Activated CD8-positive, alpha-beta memory T cell treated with anti-CD3 and anti-CD28 coated beads, Interleukin-2, amount 10 ng/mL, durations not matched to agents 7 days and 5 days (primary cell): ENCODE results near the gene NPAS3. TPM values are rescaled to one million over a fixed set of nuclear protein-coding genes. Genes with fewer than 3 reads are reported as not detected.

ENCODE experiments used
- ATAC-seq: fragments of 150-1000 bp; cut with Tn5 transposase; one replicate; pipeline ENCODE4 v1.10.0; 2021; ENCODE audit warnings: moderate library complexity
- CTCF ChIA-PET: fragments of 350-600 bp; sonication (Branson Sonifier 250); formaldehyde crosslinking; loops from one replicate; lab custom pipeline; 2021; ENCODE audit warnings: antibody characterized with exemption; lab: Charles Lee
- DNase-seq: peaks from one replicate; pipeline ENCODE4 v3.0.0-alpha.2; 2020
- H3K27ac Mint-ChIP-seq: one replicate; pipeline ENCODE4 v1.8.0; 2021; ENCODE audit warnings: mild to moderate bottlenecking, mixed read lengths
- H3K27me3 Mint-ChIP-seq: one replicate; pipeline ENCODE4 v1.8.0; 2021; ENCODE audit warnings: mixed read lengths
- H3K36me3 Mint-ChIP-seq: one replicate; pipeline ENCODE4 v1.8.0; 2021; ENCODE audit warnings: mild to moderate bottlenecking, mixed read lengths
- H3K4me1 Mint-ChIP-seq: one replicate; pipeline ENCODE4 v1.8.0; 2021; ENCODE audit warnings: mixed read lengths
- H3K4me3 Mint-ChIP-seq: one replicate; pipeline ENCODE4 v1.8.0; 2021; ENCODE audit warnings: mild to moderate bottlenecking, moderate library complexity, mixed read lengths
- H3K9me3 Mint-ChIP-seq: one replicate; pipeline ENCODE4 v1.8.0; 2022; ENCODE audit warnings: low read depth, mixed read lengths
- total RNA-seq, 2 experiments: library from RNA; stranded (reverse); gene quantifications; one replicate each; pipeline ENCODE4 v1.2.3, GENCODE V29; 2021

NPAS3 gene
- total RNA-seq, 2 experiments from 2014 or later = not detected

- Mint-ChIP-seq H3K27ac (no peak overlapping the region), H3K27me3 (no peaks in the 10 kb centered on the region), H3K4me1 (peaks cover 41% of the 10 kb centered on the region), H3K9me3 (no peaks in the 10 kb centered on the region), H3K4me3 (no peak overlapping the region), H3K36me3 (no peaks in the 10 kb centered on the region)
- ATAC-seq = peak; percentile 40
- peak; percentile 55 for DNase-seq
- CTCF ChIA-PET = interaction anchor here (0.7 to 3.7 kb wide), 9 partner anchors 11 to 389 kb away, joined by 3 to 25 read pairs (median 5); no protein-coding TSS in a partner anchor
Measured at GRCh38 chr14:33839193-33840076, 900.8 kb downstream of the NPAS3 start.

GRCh38 chr14:33840797-33841196 is 902.1 kb downstream of the NPAS3 start:
- Mint-ChIP-seq H3K36me3 (no peaks in the 10 kb centered on the region), H3K27ac (no peak overlapping the region), H3K4me3 (no peak overlapping the region), H3K27me3 (no peaks in the 10 kb centered on the region), H3K9me3 (no peaks in the 10 kb centered on the region), H3K4me1 (peaks cover 27% of the 10 kb centered on the region)
- CTCF ChIA-PET = interaction anchor here (0.9 to 2.6 kb wide), 7 partner anchors 9 to 387 kb away, joined by 3 to 25 read pairs (median 3); no protein-coding TSS in a partner anchor
- ATAC-seq = no peak
- no peak for DNase-seq

- peaks cover under 1% of the 10 kb centered on the region for H3K27me3 Mint-ChIP-seq
- no peaks in the 10 kb centered on the region for H3K36me3 Mint-ChIP-seq
- H3K4me1 Mint-ChIP-seq = peaks cover 14% of the 10 kb centered on the region
- no peak overlapping the region for H3K27ac Mint-ChIP-seq
- ATAC-seq (no peak), DNase-seq (no peak)
- CTCF ChIA-PET = interaction anchor here (1.2 to 2.6 kb wide), 2 partner anchors 256 kb away, joined by 3 to 25 read pairs; no protein-coding TSS in a partner anchor
- no peaks in the 10 kb centered on the region for H3K9me3 Mint-ChIP-seq
- H3K4me3 Mint-ChIP-seq = no peak overlapping the region
Measured at GRCh38 chr14:33842299-33842698, 903.6 kb downstream of the NPAS3 start.

GRCh38 chr14:33844118-33844517 is 905.4 kb downstream of the NPAS3 start:
- Mint-ChIP-seq H3K36me3 (no peaks in the 10 kb centered on the region), H3K9me3 (no peaks in the 10 kb centered on the region), H3K27me3 (peaks cover 2% of the 10 kb centered on the region), H3K27ac (no peak overlapping the region), H3K4me3 (no peak overlapping the region), H3K4me1 (peaks cover 2% of the 10 kb centered on the region)
- DNase-seq (no peak), ATAC-seq (no peak)
- CTCF ChIA-PET = interaction anchor here (2.0 kb wide), 1 partner anchor 9 kb away, joined by 5 read pairs; no protein-coding TSS in a partner anchor

GRCh38 chr14:33846100-33846824 is 907.6 kb downstream of the NPAS3 start:
- CTCF ChIA-PET = interaction anchor here (1.5 kb wide), 1 partner anchor 9 kb away, joined by 3 read pairs; no protein-coding TSS in a partner anchor
- DNase-seq (no peak), ATAC-seq (no peak)
- no peaks in the 10 kb centered on the region for H3K36me3 Mint-ChIP-seq
- peaks cover 1% of the 10 kb centered on the region for H3K4me1 Mint-ChIP-seq
- H3K9me3 Mint-ChIP-seq = no peaks in the 10 kb centered on the region
- H3K27me3 Mint-ChIP-seq = peaks cover 2% of the 10 kb centered on the region
- no peak overlapping the region for H3K4me3 Mint-ChIP-seq
- H3K27ac Mint-ChIP-seq = no peak overlapping the region

GRCh38 chr14:33847066-33847465 is 908.4 kb downstream of the NPAS3 start:
- CTCF ChIA-PET = interaction anchor here (1.5 kb wide), 1 partner anchor 8 kb away, joined by 3 read pairs; no protein-coding TSS in a partner anchor
- peaks cover 1% of the 10 kb centered on the region for H3K4me1 Mint-ChIP-seq
- no peaks in the 10 kb centered on the region for H3K9me3 Mint-ChIP-seq
- peaks cover 2% of the 10 kb centered on the region for H3K27me3 Mint-ChIP-seq
- no peaks in the 10 kb centered on the region for H3K36me3 Mint-ChIP-seq
- DNase-seq (no peak), ATAC-seq (no peak)
- no peak overlapping the region for H3K27ac Mint-ChIP-seq
- H3K4me3 Mint-ChIP-seq = no peak overlapping the region

- H3K4me3 Mint-ChIP-seq = no peak overlapping the region
- H3K27me3 Mint-ChIP-seq = peaks cover 2% of the 10 kb centered on the region
- DNase-seq (no peak), ATAC-seq (no peak)
- CTCF ChIA-PET = interaction anchor here (1.1 kb wide), 1 partner anchor 32 kb away, joined by 3 read pairs; no protein-coding TSS in a partner anchor
- no peak overlapping the region for H3K27ac Mint-ChIP-seq
- no peaks in the 10 kb centered on the region for H3K36me3 Mint-ChIP-seq
- no peaks in the 10 kb centered on the region for H3K9me3 Mint-ChIP-seq
- peaks cover 1% of the 10 kb centered on the region for H3K4me1 Mint-ChIP-seq
Measured at GRCh38 chr14:33848009-33848408, 909.3 kb downstream of the NPAS3 start.

GRCh38 chr14:33848706-33849454 is 910.2 kb downstream of the NPAS3 start:
- no peak for ATAC-seq
- Mint-ChIP-seq H3K9me3 (no peaks in the 10 kb centered on the region), H3K4me1 (peaks cover 1% of the 10 kb centered on the region), H3K4me3 (no peak overlapping the region), H3K27me3 (peaks cover 2% of the 10 kb centered on the region), H3K27ac (no peak overlapping the region), H3K36me3 (no peaks in the 10 kb centered on the region)
- no peak for DNase-seq
- CTCF ChIA-PET = interaction anchor here (1.1 to 1.8 kb wide), 6 partner anchors 9 to 480 kb away, joined by 3 to 6 read pairs (median 4); no protein-coding TSS in a partner anchor

GRCh38 chr14:33849455-33849801 is 910.7 kb downstream of the NPAS3 start:
- ATAC-seq (no peak), DNase-seq (no peak)
- CTCF ChIA-PET = interaction anchor here (1.1 to 1.8 kb wide), 5 partner anchors 9 to 479 kb away, joined by 3 to 6 read pairs (median 5); no protein-coding TSS in a partner anchor
- Mint-ChIP-seq H3K27ac (no peak overlapping the region), H3K36me3 (no peaks in the 10 kb centered on the region), H3K4me1 (peaks cover 1% of the 10 kb centered on the region), H3K9me3 (no peaks in the 10 kb centered on the region), H3K27me3 (peaks cover 2% of the 10 kb centered on the region), H3K4me3 (no peak overlapping the region)

GRCh38 chr14:33850826-33851225 is 912.1 kb downstream of the NPAS3 start:
- CTCF ChIA-PET = interaction anchor here (1.8 kb wide), 1 partner anchor 11 kb away, joined by 6 read pairs; no protein-coding TSS in a partner anchor
- no peaks in the 10 kb centered on the region for H3K9me3 Mint-ChIP-seq
- no peak overlapping the region for H3K27ac Mint-ChIP-seq
- H3K4me3 Mint-ChIP-seq = no peak overlapping the region
- peaks cover 1% of the 10 kb centered on the region for H3K4me1 Mint-ChIP-seq
- ATAC-seq (no peak), DNase-seq (no peak)
- peaks cover 2% of the 10 kb centered on the region for H3K27me3 Mint-ChIP-seq
- H3K36me3 Mint-ChIP-seq = no peaks in the 10 kb centered on the region

- CTCF ChIA-PET = interaction anchor here (1.0 kb wide), 1 partner anchor 247 kb away, joined by 3 read pairs; no protein-coding TSS in a partner anchor
- no peak overlapping the region for H3K4me3 Mint-ChIP-seq
- H3K9me3 Mint-ChIP-seq = no peaks in the 10 kb centered on the region
- DNase-seq (no peak), ATAC-seq (no peak)
- peaks cover 2% of the 10 kb centered on the region for H3K27me3 Mint-ChIP-seq
- H3K27ac Mint-ChIP-seq = no peak overlapping the region
- H3K36me3 Mint-ChIP-seq = no peaks in the 10 kb centered on the region
- peaks cover 1% of the 10 kb centered on the region for H3K4me1 Mint-ChIP-seq
Measured at GRCh38 chr14:33851366-33851765, 912.7 kb downstream of the NPAS3 start.

- CTCF ChIA-PET = interaction anchor here (1.0 kb wide), 1 partner anchor 247 kb away, joined by 3 read pairs; no protein-coding TSS in a partner anchor
- H3K4me3 Mint-ChIP-seq = no peak overlapping the region
Measured at GRCh38 chr14:33851931-33852330, 913.3 kb downstream of the NPAS3 start.

More at GRCh38 chr14:33851931-33852330, 913.3 kb downstream of the NPAS3 start:
- DNase-seq (no peak), ATAC-seq (no peak)
- Mint-ChIP-seq H3K27me3 (peaks cover 2% of the 10 kb centered on the region), H3K9me3 (no peaks in the 10 kb centered on the region), H3K36me3 (no peaks in the 10 kb centered on the region), H3K4me1 (peaks cover 1% of the 10 kb centered on the region), H3K27ac (no peak overlapping the region)
